ENCODE measurements around the gene WDR5B. TPM values are rescaled to one million over a fixed set of nuclear protein-coding genes. Genes with fewer than 3 reads are reported as not detected.

WDR5B gene
- 4.9 and 5.3 TPM in 2 replicates for total RNA-seq

GRCh38 chr3:122415762-122416654 is at the start of gene WDR5B:
TSS of gene WDR5B (minus strand) at chr3:122416062. CDS start at chr3:122415528, 534 bp downstream.

GRCh38 chr3:122383771-122384697 is 31.8 kb downstream of the WDR5B start, which contains the start of gene FAM162A:
TSS of gene FAM162A (plus strand) at chr3:122384182. CDS start at chr3:122384266, 84 bp downstream.

GRCh38 chr3:122382888-122383666 is 32.8 kb downstream of the WDR5B start, which contains the start of gene MIX23:
TSS of gene MIX23 (minus strand) at chr3:122383231. CDS start at chr3:122383224, 7 bp downstream.

Small RNA genes lying within 50 kb of the gene (small RNA-seq; reads per million reads assigned to genes)
- not detected for gene AC083798.1

Other genes with a start within 250 kb of the WDR5B start
- gene CASR, start 232.4 kb downstream of the WDR5B start, total RNA-seq: under 0.01 TPM in 1 of 2 replicates, not detected in the other
- not detected in 2 replicates for gene CSTA, start 90.8 kb downstream of the WDR5B start, total RNA-seq
- 26.1 and 36.1 TPM in 2 replicates for gene MIX23, start 32.8 kb downstream of the WDR5B start, total RNA-seq
- gene FAM162A, start 31.9 kb downstream of the WDR5B start, total RNA-seq: 9.5 and 12.7 TPM in 2 replicates
- gene KPNA1, start 98.9 kb upstream of the WDR5B start, total RNA-seq: 50.3 and 87.3 TPM in 2 replicates
- 7.5 and 9.6 TPM in 2 replicates for gene PARP9, start 148.2 kb upstream of the WDR5B start, total RNA-seq
- gene DTX3L, start 148.3 kb upstream of the WDR5B start, total RNA-seq: 14.0 and 19.5 TPM in 2 replicates
- gene PARP15, start 161.6 kb upstream of the WDR5B start, total RNA-seq: 0.98 and 1.3 TPM in 2 replicates